GM10266 (cell line): Measurements from ENCODE around the gene RUNDC3A.

Experiments
- DNase-seq: peaks from one replicate; pipeline ENCODE4 v3.0.0; 2012; ENCODE audit errors: extremely low spot score
- TF ChIP-seq, protein P1 (sequence below): IDR thresholded peaks from 2 replicates; pipeline ENCODE4 v1.5.1; 2012; ENCODE audit warnings: mild to moderate bottlenecking, low read depth; ENCODE audit not compliant: control insufficient read depth, insufficient read depth; ENCODE audit errors: missing control alignments

The RUNDC3A gene

DNA sequence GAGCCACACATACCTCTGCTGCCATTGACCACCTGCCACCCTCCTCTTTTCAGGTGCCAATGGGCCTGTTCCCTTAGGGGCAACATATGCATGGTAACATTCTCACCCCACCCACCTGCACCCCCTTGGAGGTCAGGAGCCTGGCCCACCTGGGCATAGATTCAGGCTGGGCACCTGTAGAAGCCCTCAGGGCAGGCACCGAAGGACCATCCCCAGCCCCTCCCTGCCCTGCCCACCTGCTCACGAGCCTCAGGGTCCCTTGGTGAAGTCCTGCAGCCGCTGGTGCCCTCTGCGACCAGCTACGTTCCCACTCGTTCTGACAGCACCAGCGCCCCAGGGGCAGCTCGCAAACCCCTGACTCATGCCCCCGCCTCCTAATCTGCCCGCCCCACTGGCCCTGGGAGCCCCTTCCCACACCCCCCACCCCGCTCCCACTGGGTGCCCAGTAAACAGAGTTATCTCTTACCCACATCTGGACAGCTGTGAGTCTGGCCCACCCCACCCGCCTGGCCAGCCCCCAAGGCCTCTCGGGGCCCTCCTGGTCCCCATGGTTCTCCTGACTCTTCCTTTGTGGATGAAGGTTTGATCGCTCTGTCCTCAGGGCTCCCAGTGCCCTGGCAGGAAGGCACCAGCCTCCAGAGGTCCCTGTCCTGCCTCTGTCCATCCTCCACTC lies 40.4 kb upstream of the RUNDC3A start, which contains the start of gene SLC4A1:
Gene SLC4A1, minus strand, starts transcription at position 318 of the 673 bp plus-strand sequence. CDS start 5,269 bp downstream, outside the sequence.
- DNase-seq: no peak
- TF ChIP-seq, protein P1, sequence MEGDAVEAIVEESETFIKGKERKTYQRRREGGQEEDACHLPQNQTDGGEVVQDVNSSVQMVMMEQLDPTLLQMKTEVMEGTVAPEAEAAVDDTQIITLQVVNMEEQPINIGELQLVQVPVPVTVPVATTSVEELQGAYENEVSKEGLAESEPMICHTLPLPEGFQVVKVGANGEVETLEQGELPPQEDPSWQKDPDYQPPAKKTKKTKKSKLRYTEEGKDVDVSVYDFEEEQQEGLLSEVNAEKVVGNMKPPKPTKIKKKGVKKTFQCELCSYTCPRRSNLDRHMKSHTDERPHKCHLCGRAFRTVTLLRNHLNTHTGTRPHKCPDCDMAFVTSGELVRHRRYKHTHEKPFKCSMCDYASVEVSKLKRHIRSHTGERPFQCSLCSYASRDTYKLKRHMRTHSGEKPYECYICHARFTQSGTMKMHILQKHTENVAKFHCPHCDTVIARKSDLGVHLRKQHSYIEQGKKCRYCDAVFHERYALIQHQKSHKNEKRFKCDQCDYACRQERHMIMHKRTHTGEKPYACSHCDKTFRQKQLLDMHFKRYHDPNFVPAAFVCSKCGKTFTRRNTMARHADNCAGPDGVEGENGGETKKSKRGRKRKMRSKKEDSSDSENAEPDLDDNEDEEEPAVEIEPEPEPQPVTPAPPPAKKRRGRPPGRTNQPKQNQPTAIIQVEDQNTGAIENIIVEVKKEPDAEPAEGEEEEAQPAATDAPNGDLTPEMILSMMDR: no peak

DNA sequence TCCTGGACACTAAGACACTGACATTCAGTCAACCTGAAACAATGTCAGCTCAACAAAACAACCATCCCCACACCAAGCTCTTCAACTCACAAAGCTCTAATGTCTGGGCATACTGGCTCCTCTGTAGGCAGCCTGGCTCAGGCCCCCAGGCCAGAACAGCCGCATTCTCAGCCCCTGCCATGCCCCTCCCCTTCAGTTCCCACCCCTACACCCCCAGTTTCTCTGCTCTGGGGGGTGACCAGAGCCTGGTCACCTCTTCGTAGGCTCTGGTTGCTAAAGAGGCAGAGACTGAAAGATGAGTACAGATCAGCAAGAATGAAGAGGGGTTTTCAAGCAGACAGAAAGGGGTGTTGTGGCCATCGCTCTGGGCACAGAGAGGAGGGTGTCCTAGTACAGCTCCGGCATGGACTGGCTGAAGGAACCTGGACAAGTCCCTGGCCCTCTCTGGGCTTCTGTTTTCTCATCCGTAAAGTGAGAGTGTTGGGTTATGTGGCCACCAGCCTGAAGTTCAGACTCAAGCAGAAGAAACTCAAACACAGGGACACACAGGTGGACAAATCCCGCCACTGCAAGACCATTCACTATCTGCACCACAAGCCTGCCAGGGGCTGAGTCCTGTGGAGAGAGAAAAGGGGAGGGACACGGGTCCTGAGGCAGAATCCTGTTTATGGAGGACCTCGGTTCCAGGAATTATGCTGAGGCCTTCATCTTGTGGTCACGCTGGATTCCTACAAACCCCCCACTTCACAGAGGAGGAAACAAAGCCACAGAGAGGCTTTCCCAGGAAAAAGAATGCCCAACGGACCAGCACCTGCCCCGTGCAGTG lies 39.5 kb upstream of the RUNDC3A start:
- TF ChIP-seq, protein P1: no peak
- no peak for DNase-seq

DNA sequence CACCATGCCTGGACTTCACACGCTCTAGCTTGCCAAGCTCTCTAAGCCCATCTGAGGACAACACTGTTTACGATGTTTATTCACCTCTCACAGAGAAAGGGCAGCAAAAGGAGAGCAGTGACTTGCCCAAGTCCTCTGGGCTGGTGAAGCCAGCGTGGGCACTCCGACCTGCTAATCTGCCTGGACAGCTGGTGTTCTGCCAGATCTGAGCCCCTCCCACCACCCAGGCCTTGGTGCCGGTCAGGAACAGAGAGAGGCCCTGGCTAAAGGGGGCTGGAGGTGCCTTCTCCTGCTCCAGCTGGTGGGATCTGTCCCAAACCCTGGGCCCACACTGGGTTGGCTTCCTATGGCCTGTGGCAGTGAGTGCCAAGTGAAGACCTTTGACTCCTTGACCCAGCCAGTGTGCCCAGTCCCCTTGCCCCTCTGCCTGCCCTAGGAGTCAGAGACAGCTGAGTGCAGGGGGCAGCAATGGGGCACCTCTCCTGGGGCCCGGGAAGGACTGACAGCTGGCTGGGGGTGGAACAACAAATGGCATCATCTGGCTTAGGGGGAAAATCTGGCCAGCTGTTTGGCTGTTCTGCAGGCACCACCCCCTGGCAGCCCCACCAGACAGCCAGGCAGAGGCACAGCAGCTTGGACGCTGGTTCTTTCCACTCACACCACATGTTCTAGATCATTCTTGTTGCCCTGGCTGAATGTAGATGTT lies 38.7 kb upstream of the RUNDC3A start:
- TF ChIP-seq, protein P1: no peak
- no peak for DNase-seq

DNA sequence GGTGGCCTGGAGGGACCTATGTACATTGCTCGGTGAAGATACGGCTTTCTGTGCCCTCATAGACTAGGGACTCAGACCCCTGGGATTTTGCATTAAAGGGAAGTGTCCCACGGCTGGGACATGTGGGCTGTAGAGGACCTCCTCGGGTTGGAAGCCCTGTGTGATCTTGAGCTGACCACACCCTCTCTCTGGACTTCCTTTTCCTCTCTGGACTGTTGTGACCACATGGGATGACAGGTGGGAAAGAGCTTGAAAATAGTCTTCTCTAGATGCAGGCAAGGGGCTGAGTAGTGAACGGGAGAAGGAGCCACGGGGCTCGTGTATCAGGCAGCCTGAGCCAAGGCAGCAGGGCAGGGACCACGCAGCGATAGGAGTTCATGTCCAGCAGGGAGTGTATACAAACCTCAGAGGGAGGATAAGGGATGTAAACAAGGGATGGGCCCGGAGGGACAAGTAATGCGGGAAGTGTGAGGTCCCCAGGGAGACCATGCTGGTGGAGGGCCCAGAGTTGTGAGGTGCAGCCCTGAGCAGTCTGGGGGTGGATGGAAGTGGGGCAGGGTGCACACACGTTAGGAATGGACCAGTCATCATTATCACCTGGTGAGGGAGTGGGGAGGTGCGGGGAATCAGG lies 36.0 kb upstream of the RUNDC3A start:
- no peak for DNase-seq
- TF ChIP-seq, protein P1: no peak

DNA sequence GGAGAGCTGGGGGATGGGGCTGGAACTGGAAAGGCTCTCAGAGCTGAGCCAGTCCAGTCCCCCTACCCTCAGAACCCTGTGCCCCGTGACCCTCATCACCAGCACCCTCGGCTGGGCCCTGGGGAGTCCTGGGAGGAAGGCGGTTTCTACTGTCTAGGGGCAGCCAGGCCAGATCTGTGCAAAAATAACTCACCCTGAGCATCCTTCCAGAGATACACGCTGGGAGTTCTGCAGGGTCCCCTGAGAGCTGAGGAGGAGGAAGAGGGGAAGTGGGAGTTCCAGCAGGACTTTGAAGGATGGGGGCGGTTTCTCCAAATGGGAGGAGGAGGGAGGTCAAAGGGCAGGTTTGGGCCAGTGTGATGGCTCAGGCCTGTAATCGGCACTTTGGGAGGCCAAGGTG lies 35.4 kb upstream of the RUNDC3A start:
- DNase-seq: no peak
- TF ChIP-seq, protein P1: no peak

DNA sequence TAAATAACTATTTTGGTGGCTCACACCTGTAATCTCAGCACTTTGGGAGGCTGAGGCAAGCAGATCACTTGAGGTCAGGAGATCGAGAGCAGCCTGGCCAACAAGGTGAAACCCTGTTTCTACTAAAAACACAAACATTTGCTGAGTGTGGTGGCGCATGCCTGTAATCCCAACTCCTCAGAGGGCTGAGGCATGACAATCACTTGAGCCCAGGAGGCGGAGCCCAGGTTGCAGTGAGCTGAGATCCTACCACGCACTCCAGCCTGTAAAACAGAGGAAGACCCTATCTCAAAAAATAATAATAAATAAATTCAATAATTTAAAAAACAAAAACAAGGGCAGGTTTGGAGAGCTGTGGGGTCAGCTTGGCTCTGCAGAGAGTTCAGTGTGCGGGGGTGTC lies 34.8 kb upstream of the RUNDC3A start:
- TF ChIP-seq, protein P1: no peak
- no peak for DNase-seq
